ENCODE results near the gene AFG3L2. TPM values are rescaled to one million over a fixed set of nuclear protein-coding genes. Genes with fewer than 3 reads are reported as not detected.

AFG3L2 gene
- total RNA-seq, 1 donor from 2014 or later = 46.7 TPM

DNA sequence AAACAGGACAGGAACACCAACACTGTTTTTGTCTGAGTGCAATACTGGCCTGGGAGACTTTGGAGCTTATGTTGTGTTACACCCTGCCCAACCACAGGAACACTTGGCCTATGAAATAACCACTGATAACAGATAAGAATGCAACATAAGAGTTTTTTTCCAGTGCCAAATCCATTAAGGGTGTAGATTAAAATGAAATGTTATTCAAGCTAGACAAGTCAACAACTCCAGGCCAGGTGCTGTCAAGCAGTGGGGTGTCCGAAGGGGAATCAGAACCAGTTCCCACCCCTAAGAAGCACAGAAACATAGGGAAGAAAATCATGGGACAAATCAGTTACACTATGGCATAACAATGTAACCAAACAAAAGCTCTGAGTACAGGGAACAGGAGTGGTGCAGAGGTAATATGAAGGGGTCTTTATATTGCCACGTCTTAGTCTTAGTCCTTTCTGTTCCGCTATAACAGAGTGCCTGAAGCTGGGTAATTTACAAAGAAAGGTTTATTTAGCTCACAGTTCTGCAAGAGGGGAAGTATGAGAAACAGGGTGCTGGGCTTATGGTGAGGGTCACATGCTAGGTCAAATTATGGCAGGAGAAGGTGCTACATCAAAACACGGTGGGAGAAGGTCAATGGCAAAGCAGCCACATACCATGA is 3.8 kb downstream of the AFG3L2 start:
- FAIRE-seq = no peak

DNA sequence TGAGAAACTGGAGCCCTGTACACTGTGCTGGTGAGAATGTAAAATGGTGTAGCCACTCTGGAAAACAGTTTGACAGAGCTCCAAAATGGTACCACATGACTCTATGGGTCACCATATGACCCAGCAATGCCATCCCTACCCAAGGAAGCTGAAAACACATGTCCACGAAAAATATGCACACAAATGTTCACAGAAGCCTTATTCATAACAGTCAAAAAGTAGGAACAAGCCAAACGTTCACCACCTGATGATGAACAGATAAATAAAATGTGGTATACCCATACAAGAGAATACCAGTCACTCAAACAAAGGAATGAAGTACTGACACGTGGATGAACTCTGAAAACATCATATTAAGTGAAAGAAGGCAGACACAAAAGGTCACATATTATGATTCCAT is 4.6 kb downstream of the AFG3L2 start:
- H3K36me3 Mint-ChIP-seq (ENCODE audit: low read depth, unreplicated experiment) = peaks cover 6% of the 10 kb centered on the region
- H2AFZ ChIP-seq (ENCODE audit: low read depth, low read length) = no peak overlapping the region
- peaks cover 74% of the 10 kb centered on the region for H4K20me1 ChIP-seq (ENCODE audit: insufficient read depth, low read length)
- H3K27me3 ChIP-seq (ENCODE audit: insufficient read depth, low read length) = no peaks in the 10 kb centered on the region
- H3K27me3 Mint-ChIP-seq (ENCODE audit: low read depth, unreplicated experiment) = no peaks in the 10 kb centered on the region
- H3K9ac ChIP-seq (ENCODE audit: low read length) = no peak overlapping the region
- no peak overlapping the region for H3K4me3 ChIP-seq (ENCODE audit: insufficient read depth, low read depth, low read length)
- H3K4me1 Mint-ChIP-seq (ENCODE audit: low read depth, unreplicated experiment) = peaks cover 20% of the 10 kb centered on the region
- H3K9me3 Mint-ChIP-seq (ENCODE audit: unreplicated experiment) = no peaks in the 10 kb centered on the region
- FAIRE-seq = no peak
- TF ChIP-seq EZH2 (IDR thresholded peaks at IDR 0.05; ENCODE audit: insufficient read depth, low read length) = no peak
- TF ChIP-seq, protein P1, sequence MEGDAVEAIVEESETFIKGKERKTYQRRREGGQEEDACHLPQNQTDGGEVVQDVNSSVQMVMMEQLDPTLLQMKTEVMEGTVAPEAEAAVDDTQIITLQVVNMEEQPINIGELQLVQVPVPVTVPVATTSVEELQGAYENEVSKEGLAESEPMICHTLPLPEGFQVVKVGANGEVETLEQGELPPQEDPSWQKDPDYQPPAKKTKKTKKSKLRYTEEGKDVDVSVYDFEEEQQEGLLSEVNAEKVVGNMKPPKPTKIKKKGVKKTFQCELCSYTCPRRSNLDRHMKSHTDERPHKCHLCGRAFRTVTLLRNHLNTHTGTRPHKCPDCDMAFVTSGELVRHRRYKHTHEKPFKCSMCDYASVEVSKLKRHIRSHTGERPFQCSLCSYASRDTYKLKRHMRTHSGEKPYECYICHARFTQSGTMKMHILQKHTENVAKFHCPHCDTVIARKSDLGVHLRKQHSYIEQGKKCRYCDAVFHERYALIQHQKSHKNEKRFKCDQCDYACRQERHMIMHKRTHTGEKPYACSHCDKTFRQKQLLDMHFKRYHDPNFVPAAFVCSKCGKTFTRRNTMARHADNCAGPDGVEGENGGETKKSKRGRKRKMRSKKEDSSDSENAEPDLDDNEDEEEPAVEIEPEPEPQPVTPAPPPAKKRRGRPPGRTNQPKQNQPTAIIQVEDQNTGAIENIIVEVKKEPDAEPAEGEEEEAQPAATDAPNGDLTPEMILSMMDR (IDR thresholded peaks at IDR 0.05; ENCODE audit: insufficient read depth, low read depth, low read length) = no peak
- DNase-seq (ENCODE audit: low read depth) = no peak
- no peak overlapping the region for H3K27ac Mint-ChIP-seq (ENCODE audit: unreplicated experiment)
- no peak overlapping the region for H3K27ac ChIP-seq (ENCODE audit: low read depth, low read length)
- H3K4me3 Mint-ChIP-seq (ENCODE audit: unreplicated experiment) = peak overlapping the region; percentile 51
- H3K4me2 ChIP-seq (ENCODE audit: low read length) = no peak overlapping the region
- peaks cover 23% of the 10 kb centered on the region for H3K4me1 ChIP-seq (ENCODE audit: insufficient read depth, low read length)
- H3K9me3 ChIP-seq (ENCODE audit: insufficient read depth, low read depth, low read length) = no peaks in the 10 kb centered on the region
- H3K79me2 ChIP-seq (ENCODE audit: insufficient read depth, low read length) = peaks cover 86% of the 10 kb centered on the region
- peaks cover 8% of the 10 kb centered on the region for H3K36me3 ChIP-seq (ENCODE audit: insufficient read depth, low read length)

More for the DNA sequence above, 3.8 kb downstream of the AFG3L2 start:
- H3K27me3 Mint-ChIP-seq (ENCODE audit: low read depth, unreplicated experiment) = no peaks in the 10 kb centered on the region
- no peaks in the 10 kb centered on the region for H3K9me3 Mint-ChIP-seq (ENCODE audit: unreplicated experiment)
- H3K9me3 ChIP-seq (ENCODE audit: insufficient read depth, low read depth, low read length) = no peaks in the 10 kb centered on the region
- peaks cover 23% of the 10 kb centered on the region for H3K4me1 ChIP-seq (ENCODE audit: insufficient read depth, low read length)
- peaks cover 8% of the 10 kb centered on the region for H3K36me3 ChIP-seq (ENCODE audit: insufficient read depth, low read length)
- H3K4me3 Mint-ChIP-seq (ENCODE audit: unreplicated experiment) = peak overlapping the region; percentile 58
- H3K4me3 ChIP-seq (ENCODE audit: insufficient read depth, low read depth, low read length) = no peak overlapping the region
- peak; percentile 58 for DNase-seq (ENCODE audit: low read depth)
- peak overlapping the region; percentile 48 for H3K27ac Mint-ChIP-seq (ENCODE audit: unreplicated experiment)
- peaks cover 5% of the 10 kb centered on the region for H3K36me3 Mint-ChIP-seq (ENCODE audit: low read depth, unreplicated experiment)
- H4K20me1 ChIP-seq (ENCODE audit: insufficient read depth, low read length) = peaks cover 72% of the 10 kb centered on the region
- H3K27me3 ChIP-seq (ENCODE audit: insufficient read depth, low read length) = no peaks in the 10 kb centered on the region
- no peak overlapping the region for H2AFZ ChIP-seq (ENCODE audit: low read depth, low read length)
- H3K9ac ChIP-seq (ENCODE audit: low read length) = no peak overlapping the region
- peak overlapping the region; percentile 22 for H3K4me2 ChIP-seq (ENCODE audit: low read length)
- no peak overlapping the region for H3K27ac ChIP-seq (ENCODE audit: low read depth, low read length)
- H3K79me2 ChIP-seq (ENCODE audit: insufficient read depth, low read length) = peaks cover 80% of the 10 kb centered on the region
- no peak for TF ChIP-seq EZH2 (IDR thresholded peaks at IDR 0.05; ENCODE audit: insufficient read depth, low read length)
- TF ChIP-seq, protein P1 (IDR thresholded peaks at IDR 0.05; ENCODE audit: insufficient read depth, low read depth, low read length) = no peak
- peaks cover 23% of the 10 kb centered on the region for H3K4me1 Mint-ChIP-seq (ENCODE audit: low read depth, unreplicated experiment)

DNA sequence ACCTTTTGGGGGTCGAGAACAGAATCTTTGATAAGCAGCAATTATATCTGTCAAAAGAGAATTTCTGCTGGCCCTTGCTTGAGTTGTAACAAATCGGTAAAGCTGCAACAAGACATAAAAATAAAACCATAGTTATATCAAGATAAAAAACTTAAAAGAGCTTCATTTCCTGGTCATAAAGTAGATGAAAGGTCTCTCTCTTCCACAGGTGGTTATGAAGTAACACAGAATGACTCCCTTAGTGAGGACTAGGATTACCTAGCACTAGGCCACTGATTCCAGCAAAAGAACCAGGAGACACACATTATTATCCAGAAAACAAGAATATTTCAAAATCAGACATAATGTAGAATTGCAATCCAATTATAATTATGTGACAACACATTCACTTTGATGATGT is 5.4 kb downstream of the AFG3L2 start:
- Histone ChIP-seq H2AFZ (ENCODE audit: low read depth, low read length) (no peak overlapping the region), H3K4me3 (ENCODE audit: insufficient read depth, low read depth, low read length) (no peak overlapping the region), H3K9me3 (ENCODE audit: insufficient read depth, low read depth, low read length) (no peaks in the 10 kb centered on the region), H3K27me3 (ENCODE audit: insufficient read depth, low read length) (no peaks in the 10 kb centered on the region), H3K4me1 (ENCODE audit: insufficient read depth, low read length) (peaks cover 23% of the 10 kb centered on the region), H3K79me2 (ENCODE audit: insufficient read depth, low read length) (peaks cover 91% of the 10 kb centered on the region), H3K27ac (ENCODE audit: low read depth, low read length) (no peak overlapping the region), H3K36me3 (ENCODE audit: insufficient read depth, low read length) (peaks cover 13% of the 10 kb centered on the region), H3K4me2 (ENCODE audit: low read length) (no peak overlapping the region), H4K20me1 (ENCODE audit: insufficient read depth, low read length) (peaks cover 81% of the 10 kb centered on the region), H3K9ac (ENCODE audit: low read length) (no peak overlapping the region)
- FAIRE-seq = no peak
- no peaks in the 10 kb centered on the region for H3K9me3 Mint-ChIP-seq (ENCODE audit: unreplicated experiment)
- no peak for DNase-seq (ENCODE audit: low read depth)
- TF ChIP-seq EZH2 (IDR thresholded peaks at IDR 0.05; ENCODE audit: insufficient read depth, low read length) = no peak
- TF ChIP-seq, protein P1 (IDR thresholded peaks at IDR 0.05; ENCODE audit: insufficient read depth, low read depth, low read length) = no peak
- no peak overlapping the region for H3K27ac Mint-ChIP-seq (ENCODE audit: unreplicated experiment)
- peaks cover 20% of the 10 kb centered on the region for H3K4me1 Mint-ChIP-seq (ENCODE audit: low read depth, unreplicated experiment)
- H3K4me3 Mint-ChIP-seq (ENCODE audit: unreplicated experiment) = no peak overlapping the region
- peaks cover 9% of the 10 kb centered on the region for H3K36me3 Mint-ChIP-seq (ENCODE audit: low read depth, unreplicated experiment)
- no peaks in the 10 kb centered on the region for H3K27me3 Mint-ChIP-seq (ENCODE audit: low read depth, unreplicated experiment)

Data from astrocyte (in vitro differentiated cells and primary cell).